KMS-11 (cell line): ENCODE results near the gene ITCH.

Experiments
- H2AFZ ChIP-seq: fragments of 200-600 bp; sonication (generic); 2 replicates; pipeline ENCODE4 v1.6.1; 2016; ENCODE audit warnings: antibody characterized with exemption, mixed run types, low read depth
- H3K27ac ChIP-seq: fragments of 200-600 bp; sonication (generic); 2 replicates; pipeline ENCODE4 v1.6.1; 2016; ENCODE audit warnings: mild to moderate bottlenecking, mixed run types
- H3K27me3 ChIP-seq: fragments of 200-600 bp; sonication (generic); 2 replicates; pipeline ENCODE4 v1.6.1; 2017; ENCODE audit warnings: mild to moderate bottlenecking, low read depth, mixed run types, moderate library complexity; ENCODE audit not compliant: insufficient read depth
- H3K36me3 ChIP-seq: fragments of 200-600 bp; sonication (generic); 2 replicates; pipeline ENCODE4 v1.6.1; 2017; ENCODE audit warnings: mild to moderate bottlenecking, mixed run types; ENCODE audit not compliant: insufficient read depth
- H3K4me1 ChIP-seq: fragments of 200-600 bp; sonication (generic); 2 replicates; pipeline ENCODE4 v1.6.1; 2016; ENCODE audit warnings: mild to moderate bottlenecking, low read depth, mixed run types; ENCODE audit not compliant: poor library complexity, severe bottlenecking
- H3K4me2 ChIP-seq: fragments of 200-600 bp; sonication (generic); 2 replicates; pipeline ENCODE4 v1.7.0; 2016; ENCODE audit warnings: mild to moderate bottlenecking, mixed run types
- H3K4me3 ChIP-seq: fragments of 200-600 bp; sonication (generic); IDR thresholded peaks from 2 replicates; pipeline ENCODE4 v1.6.1; 2017; ENCODE audit warnings: low read depth, low read length, mixed read lengths; ENCODE audit not compliant: insufficient read depth
- H3K79me2 ChIP-seq: fragments of 200-600 bp; sonication (generic); 2 replicates; pipeline ENCODE4 v1.6.1; 2016; ENCODE audit warnings: low read depth, mixed run types; ENCODE audit not compliant: insufficient read depth
- H3K9ac ChIP-seq: fragments of 200-600 bp; sonication (generic); 2 replicates; pipeline ENCODE4 v1.6.1; 2016; ENCODE audit warnings: mild to moderate bottlenecking, mixed run types
- H4K20me1 ChIP-seq: fragments of 200-600 bp; sonication (generic); 2 replicates; pipeline ENCODE4 v1.6.1; 2016; ENCODE audit warnings: mild to moderate bottlenecking, mixed run types; ENCODE audit not compliant: insufficient read depth
- TF ChIP-seq, protein P1 (sequence below): fragments of 200-600 bp; sonication (generic); conservative IDR thresholded peaks from 2 replicates; pipeline ENCODE4 v1.6.1; 2017; ENCODE audit warnings: low read depth, mild to moderate bottlenecking, antibody characterized with exemption, low read length, moderate library complexity, mixed read lengths

ITCH gene

DNA sequence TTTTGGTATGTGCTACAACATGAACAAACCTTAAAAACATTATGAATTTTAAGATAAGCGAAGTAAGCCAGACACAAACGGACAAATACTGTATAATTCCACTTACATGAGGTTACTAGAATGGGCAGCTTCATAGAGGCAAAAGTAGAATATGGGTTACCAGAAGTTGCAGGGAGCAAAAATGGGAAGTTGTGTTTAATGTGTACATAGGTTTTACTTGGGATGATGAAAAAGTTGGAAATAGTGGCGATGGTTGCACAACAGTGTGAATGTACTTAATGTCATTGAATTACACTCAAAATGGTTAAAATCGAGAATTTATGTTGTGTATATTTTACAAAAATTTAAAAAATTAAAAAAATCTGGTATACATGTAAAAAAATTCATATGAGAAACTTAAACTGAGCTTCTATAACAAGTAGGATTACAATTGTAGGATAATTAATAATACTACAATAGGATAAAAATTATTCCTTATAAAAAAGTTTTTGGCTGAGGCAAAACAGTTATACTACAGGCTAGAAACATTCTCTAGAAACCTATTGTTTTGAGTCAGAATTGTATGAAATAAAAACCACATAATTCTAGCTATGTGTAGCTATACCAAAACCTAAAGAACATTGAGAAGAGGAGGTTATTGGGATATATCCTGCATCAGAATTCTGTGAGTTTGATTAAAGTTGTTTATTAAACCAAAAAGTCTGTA lies 128.3 kb downstream of the ITCH start:
- Histone ChIP-seq H3K36me3 (peaks cover 18% of the 10 kb centered on the region; the same call in 1 of the 2 replicates), H3K9ac (no peak overlapping the region), H2AFZ (no peak overlapping the region), H4K20me1 (no peaks in the 10 kb centered on the region), H3K4me3 (no peak overlapping the region), H3K27me3 (no peaks in the 10 kb centered on the region), H3K79me2 (no peaks in the 10 kb centered on the region), H3K27ac (no peak overlapping the region), H3K4me1 (no peaks in the 10 kb centered on the region), H3K4me2 (no peak overlapping the region)
- TF ChIP-seq, protein P1, sequence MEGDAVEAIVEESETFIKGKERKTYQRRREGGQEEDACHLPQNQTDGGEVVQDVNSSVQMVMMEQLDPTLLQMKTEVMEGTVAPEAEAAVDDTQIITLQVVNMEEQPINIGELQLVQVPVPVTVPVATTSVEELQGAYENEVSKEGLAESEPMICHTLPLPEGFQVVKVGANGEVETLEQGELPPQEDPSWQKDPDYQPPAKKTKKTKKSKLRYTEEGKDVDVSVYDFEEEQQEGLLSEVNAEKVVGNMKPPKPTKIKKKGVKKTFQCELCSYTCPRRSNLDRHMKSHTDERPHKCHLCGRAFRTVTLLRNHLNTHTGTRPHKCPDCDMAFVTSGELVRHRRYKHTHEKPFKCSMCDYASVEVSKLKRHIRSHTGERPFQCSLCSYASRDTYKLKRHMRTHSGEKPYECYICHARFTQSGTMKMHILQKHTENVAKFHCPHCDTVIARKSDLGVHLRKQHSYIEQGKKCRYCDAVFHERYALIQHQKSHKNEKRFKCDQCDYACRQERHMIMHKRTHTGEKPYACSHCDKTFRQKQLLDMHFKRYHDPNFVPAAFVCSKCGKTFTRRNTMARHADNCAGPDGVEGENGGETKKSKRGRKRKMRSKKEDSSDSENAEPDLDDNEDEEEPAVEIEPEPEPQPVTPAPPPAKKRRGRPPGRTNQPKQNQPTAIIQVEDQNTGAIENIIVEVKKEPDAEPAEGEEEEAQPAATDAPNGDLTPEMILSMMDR = no peak

DNA sequence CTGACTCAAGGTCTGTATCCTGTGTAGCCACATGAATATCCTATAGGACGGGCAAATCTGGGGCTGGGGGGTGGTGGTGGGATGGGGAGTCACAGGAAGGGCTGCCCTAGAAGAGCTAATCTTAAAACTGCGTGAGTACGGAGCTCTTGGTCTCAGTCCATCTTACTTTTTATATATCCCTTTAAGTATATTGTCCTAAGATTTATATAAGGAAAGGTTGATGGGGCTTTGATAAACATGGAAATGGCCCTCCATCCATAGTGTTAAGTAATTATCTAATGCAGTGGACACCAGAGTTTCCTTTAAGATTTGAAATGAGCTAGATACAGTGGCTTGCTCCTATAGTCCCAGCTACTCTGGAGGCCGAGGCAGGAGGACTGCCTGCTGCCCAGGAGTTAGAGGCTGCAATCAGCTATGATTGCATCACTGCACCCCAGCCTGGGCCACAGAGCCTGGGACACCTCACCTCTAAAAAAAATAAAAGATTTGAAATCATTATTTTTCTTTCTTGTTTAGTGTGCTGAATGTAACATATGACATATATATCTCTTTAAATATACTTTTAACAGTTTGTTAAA lies 128.9 kb downstream of the ITCH start:
- H4K20me1 ChIP-seq = no peaks in the 10 kb centered on the region
- no peak overlapping the region for H3K9ac ChIP-seq
- H3K4me3 ChIP-seq = no peak overlapping the region
- no peaks in the 10 kb centered on the region for H3K79me2 ChIP-seq
- H2AFZ ChIP-seq = no peak overlapping the region
- H3K27ac ChIP-seq = no peak overlapping the region
- TF ChIP-seq, protein P1 = no peak
- no peaks in the 10 kb centered on the region for H3K27me3 ChIP-seq
- H3K36me3 ChIP-seq = peaks cover 18% of the 10 kb centered on the region; the same call in 1 of the 2 replicates
- no peaks in the 10 kb centered on the region for H3K4me1 ChIP-seq
- H3K4me2 ChIP-seq = no peak overlapping the region

- H3K79me2 ChIP-seq = no peaks in the 10 kb centered on the region
- no peaks in the 10 kb centered on the region for H3K4me1 ChIP-seq
- H2AFZ ChIP-seq = no peak overlapping the region
- H3K27me3 ChIP-seq = no peaks in the 10 kb centered on the region
- H3K36me3 ChIP-seq = peaks cover 18% of the 10 kb centered on the region; the same call in 1 of the 2 replicates
- H3K4me3 ChIP-seq = no peak overlapping the region
- TF ChIP-seq, protein P1 = no peak
- H4K20me1 ChIP-seq = no peaks in the 10 kb centered on the region
- H3K9ac ChIP-seq = no peak overlapping the region
- H3K27ac ChIP-seq = no peak overlapping the region
- H3K4me2 ChIP-seq = no peak overlapping the region
Observed at GRCh38 chr20:34493646-34494045, 130.6 kb downstream of the ITCH start.

GRCh38 chr20:34495307-34495706 lies 132.2 kb downstream of the ITCH start:
- no peak overlapping the region for H3K27ac ChIP-seq
- TF ChIP-seq, protein P1 = no peak
- no peaks in the 10 kb centered on the region for H4K20me1 ChIP-seq
- H3K4me2 ChIP-seq = no peak overlapping the region
- no peak overlapping the region for H3K9ac ChIP-seq
- peaks cover 10% of the 10 kb centered on the region; the same call in 1 of the 2 replicates for H3K36me3 ChIP-seq
- no peaks in the 10 kb centered on the region for H3K27me3 ChIP-seq
- H3K4me1 ChIP-seq = no peaks in the 10 kb centered on the region
- H3K4me3 ChIP-seq = no peak overlapping the region
- no peak overlapping the region for H2AFZ ChIP-seq
- H3K79me2 ChIP-seq = no peaks in the 10 kb centered on the region
